Activated T-helper 2 cell treated with anti-CD3 and anti-CD28 coated beads, Interferon-gamma antibody, Interleukin-2, Interleukin-4, amounts not matched to agents 10 μg/mL and 5 μg/mL and 100 μg/mL, durations not matched to agents 14 hours and 24 hours and 36 hours (primary cell): Measurements from ENCODE around the gene NPAS3. TPM values are rescaled to one million over a fixed set of nuclear protein-coding genes. Genes with fewer than 3 reads are reported as not detected.

ENCODE experiments used
- DNase-seq: peaks from one replicate; pipeline ENCODE4 v3.0.0; 2021; ENCODE audit warnings: low spot score
- H3K27ac Mint-ChIP-seq: one replicate; pipeline ENCODE4 v1.8.0; 2021; ENCODE audit warnings: mixed read lengths
- H3K27me3 Mint-ChIP-seq: one replicate; pipeline ENCODE4 v1.8.0; 2021; ENCODE audit warnings: low read depth, mixed read lengths
- H3K36me3 Mint-ChIP-seq: one replicate; pipeline ENCODE4 v1.8.0; 2021; ENCODE audit warnings: low read depth, mixed read lengths
- H3K4me1 Mint-ChIP-seq: one replicate; pipeline ENCODE4 v1.8.0; 2021; ENCODE audit warnings: low read depth, mixed read lengths
- H3K4me3 Mint-ChIP-seq: one replicate; pipeline ENCODE4 v1.8.0; 2021; ENCODE audit warnings: low read depth, mild to moderate bottlenecking, moderate library complexity, mixed read lengths
- H3K9me3 Mint-ChIP-seq: one replicate; pipeline ENCODE4 v1.8.0; 2021; ENCODE audit warnings: mixed read lengths
- intact Hi-C: fragments of 100-400 bp; cut with micrococcal nuclease; formaldehyde crosslinking; loops from one replicate; pipeline ENCODE4 v1.15.1; 2023
- total RNA-seq: library from RNA; stranded (reverse); gene quantifications from 2 replicates; pipeline ENCODE4 v1.2.3, GENCODE V29; 2022

The NPAS3 gene
- total RNA-seq, 1 donor from 2014 or later: not detected

DNA sequence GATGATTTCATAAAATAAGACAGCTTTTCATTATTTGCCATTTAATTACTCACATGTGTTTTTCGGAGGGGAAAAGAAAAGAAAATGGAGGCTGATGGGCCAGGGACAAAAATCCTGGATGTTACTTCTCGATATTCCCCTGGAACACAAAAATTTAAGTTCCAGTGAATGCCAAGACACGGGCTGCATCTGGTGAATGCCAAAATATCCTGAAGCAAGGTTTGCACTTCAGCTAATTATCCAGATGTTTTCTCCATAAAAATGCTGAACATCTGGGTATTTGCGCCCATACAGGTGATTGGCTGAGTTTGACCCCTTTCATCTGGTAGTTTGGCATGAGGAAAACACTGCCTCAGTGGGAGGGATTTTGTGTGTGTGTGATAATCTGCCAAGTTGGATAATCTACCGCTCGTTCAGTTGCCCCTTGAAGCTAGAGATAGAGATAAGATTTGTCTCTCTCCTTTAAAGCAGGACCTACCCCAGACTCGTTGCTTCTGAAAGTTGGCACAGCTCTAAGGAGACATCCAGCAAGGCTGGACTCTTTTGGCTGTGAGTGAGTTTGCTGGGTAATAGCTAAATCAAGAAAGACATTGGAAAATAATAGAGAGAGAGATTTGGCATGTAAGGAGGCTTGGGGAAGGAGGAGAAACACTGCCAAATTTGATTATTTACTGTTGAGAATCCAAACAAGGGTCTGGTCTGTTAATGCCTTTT is 622.2 kb downstream of the NPAS3 start:
- Mint-ChIP-seq H3K36me3 (no peaks in the 10 kb centered on the region), H3K9me3 (no peaks in the 10 kb centered on the region), H3K4me1 (no peaks in the 10 kb centered on the region), H3K27ac (no peak overlapping the region), H3K27me3 (no peaks in the 10 kb centered on the region), H3K4me3 (no peak overlapping the region)
- no peak for DNase-seq
- intact Hi-C loops: no loop called here

DNA sequence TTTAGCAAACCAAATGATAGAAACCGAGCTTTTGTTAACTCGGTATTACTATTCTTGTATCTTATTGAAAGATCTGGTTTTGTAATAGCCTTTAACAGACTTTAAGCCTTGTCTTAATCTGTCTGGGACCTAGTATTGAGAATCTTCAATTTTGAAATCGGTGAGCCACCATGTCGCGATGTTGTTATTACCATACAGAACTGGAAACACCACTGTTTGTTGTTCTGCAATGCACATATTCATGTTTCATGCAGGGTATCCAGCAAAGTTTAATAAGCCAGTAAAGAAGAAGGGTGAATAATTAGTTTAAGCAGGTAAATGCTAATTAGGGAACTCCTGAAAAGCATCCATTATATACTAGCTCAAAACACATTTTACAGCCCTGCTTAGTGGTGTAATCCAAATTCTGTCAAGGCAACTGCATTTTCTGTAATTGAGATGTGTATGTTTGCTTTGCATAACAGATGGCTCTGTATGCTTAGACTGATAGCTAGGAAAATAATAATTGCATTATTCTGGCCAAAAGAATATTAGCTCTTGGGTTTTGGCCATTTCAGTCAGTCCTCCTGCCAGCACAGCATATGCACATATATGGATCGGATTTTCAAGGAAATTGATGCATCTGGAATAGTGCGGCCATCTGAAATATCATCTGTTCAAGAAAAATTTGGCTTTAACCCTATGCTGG is 623.0 kb downstream of the NPAS3 start:
- H3K4me3 Mint-ChIP-seq: no peak overlapping the region
- DNase-seq: no peak
- no peaks in the 10 kb centered on the region for H3K4me1 Mint-ChIP-seq
- H3K27me3 Mint-ChIP-seq: no peaks in the 10 kb centered on the region
- intact Hi-C loops: no loop called here
- H3K9me3 Mint-ChIP-seq: no peaks in the 10 kb centered on the region
- H3K36me3 Mint-ChIP-seq: no peaks in the 10 kb centered on the region
- H3K27ac Mint-ChIP-seq: no peak overlapping the region

DNA sequence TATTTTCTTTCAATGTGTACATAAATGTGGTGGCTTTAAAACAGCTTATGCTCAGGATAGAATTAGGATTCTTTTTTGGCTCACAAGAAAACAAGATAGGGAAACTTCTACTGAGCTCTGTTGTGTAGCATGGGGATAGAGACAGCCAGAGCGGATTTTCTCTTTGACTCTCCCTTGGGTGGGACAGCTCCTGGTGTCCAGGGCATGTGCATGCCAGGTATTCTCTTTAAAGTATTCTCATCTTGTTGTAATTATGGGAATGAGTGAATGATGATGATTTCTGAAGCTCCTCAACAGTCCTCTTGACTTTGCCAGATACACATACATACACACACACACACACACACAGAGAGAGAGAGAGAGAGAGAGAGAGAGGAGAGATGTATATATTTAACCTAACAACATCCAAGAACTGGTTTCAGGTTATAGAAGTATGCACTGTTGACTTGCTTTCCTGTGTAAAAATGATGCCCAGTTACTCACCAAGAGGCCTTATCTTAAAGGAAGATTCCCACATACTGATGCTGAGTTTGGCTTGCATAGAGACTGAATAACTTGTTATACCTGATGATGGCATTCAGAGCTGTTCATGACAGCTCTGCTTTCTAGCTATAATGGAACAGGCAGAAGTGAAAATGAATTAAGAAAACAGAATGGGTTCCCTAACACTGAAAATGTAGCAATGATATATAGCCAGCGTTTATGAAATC is 624.7 kb downstream of the NPAS3 start:
- Mint-ChIP-seq H3K27ac (no peak overlapping the region), H3K36me3 (no peaks in the 10 kb centered on the region), H3K27me3 (no peaks in the 10 kb centered on the region), H3K4me3 (no peak overlapping the region), H3K9me3 (no peaks in the 10 kb centered on the region), H3K4me1 (no peaks in the 10 kb centered on the region)
- DNase-seq: no peak
- intact Hi-C loops: no loop called here

DNA sequence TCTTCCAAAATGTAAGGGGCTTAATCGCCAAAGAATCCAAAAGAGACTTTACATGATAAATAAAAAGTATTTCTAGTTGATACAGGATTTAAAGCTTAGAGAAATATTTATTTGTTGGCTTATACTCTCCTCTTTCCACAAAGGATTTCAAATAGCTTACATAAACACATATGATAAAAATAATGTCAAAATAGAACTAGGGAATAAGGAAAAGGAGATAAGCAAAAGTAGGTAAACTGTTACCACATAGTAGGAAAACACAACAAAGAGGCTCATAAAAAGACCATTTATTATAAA is 625.2 kb downstream of the NPAS3 start:
- Mint-ChIP-seq H3K9me3 (no peaks in the 10 kb centered on the region), H3K4me3 (no peak overlapping the region), H3K4me1 (no peaks in the 10 kb centered on the region), H3K27ac (no peak overlapping the region), H3K27me3 (no peaks in the 10 kb centered on the region), H3K36me3 (no peaks in the 10 kb centered on the region)
- no peak for DNase-seq
- intact Hi-C loops: no loop called here

DNA sequence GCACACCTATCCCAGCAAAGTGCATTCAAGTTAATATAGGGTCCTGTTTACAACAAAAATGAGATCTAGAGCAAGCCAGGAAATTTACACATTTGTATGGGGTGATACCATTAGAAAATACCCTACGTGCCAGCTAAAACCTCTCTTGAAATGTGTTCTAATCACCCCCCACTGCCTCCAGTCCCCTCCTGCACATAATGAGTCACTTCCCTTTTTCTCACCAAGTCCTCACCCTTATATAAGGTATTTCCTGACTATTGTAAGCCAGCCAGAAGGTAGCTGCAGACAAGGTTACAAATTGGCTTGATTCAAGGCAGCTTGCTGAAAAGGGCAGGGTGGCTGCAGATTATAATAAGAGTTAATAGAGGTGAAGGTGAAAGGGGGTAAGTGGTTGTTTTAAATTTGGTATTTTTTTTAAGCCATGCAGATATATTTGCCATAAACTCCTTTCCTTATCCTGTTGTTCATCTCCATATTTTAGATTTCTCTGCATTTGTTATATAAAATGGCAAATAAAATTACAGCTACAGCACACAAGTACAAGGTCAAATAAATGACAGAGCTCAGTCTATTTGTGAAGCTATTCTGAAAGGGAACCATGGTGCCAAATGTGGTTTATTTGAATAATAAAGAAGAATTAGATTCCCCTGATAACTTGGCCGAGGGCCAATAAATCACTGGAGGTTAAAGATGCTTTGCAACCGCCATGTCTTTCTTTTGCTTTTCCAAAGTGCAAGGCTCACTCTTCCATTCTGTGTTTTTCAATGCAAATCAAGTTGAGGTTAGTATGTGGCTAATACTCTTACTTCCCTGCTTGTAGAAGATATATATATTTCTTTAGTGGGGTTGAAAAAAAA is 626.3 kb downstream of the NPAS3 start:
- no peaks in the 10 kb centered on the region for H3K4me1 Mint-ChIP-seq
- no peak overlapping the region for H3K27ac Mint-ChIP-seq
- no peaks in the 10 kb centered on the region for H3K9me3 Mint-ChIP-seq
- no peak for DNase-seq
- no peaks in the 10 kb centered on the region for H3K36me3 Mint-ChIP-seq
- intact Hi-C loops: no loop called here
- H3K27me3 Mint-ChIP-seq: no peaks in the 10 kb centered on the region
- H3K4me3 Mint-ChIP-seq: no peak overlapping the region

DNA sequence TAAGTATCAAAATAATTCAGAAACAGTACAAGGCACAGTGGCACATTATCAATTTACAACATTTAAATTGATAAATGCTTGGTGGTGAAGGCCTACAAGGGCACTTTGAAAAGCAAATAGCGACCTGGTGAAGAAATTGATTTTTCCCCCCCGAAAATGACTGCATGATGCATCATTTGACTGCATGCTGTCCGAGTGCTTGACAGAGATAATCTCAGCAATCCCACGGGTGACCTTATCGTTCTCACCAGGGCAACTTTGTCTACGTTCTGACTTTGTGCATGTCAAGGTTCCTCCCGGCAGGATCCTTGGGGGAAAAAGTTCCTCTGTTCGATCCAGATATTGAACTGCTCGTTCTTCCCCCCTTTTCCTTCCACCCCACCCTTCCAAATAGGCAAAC is 627.4 kb downstream of the NPAS3 start:
- intact Hi-C loops: no loop called here
- Mint-ChIP-seq H3K4me3 (no peak overlapping the region), H3K9me3 (no peaks in the 10 kb centered on the region), H3K27me3 (no peaks in the 10 kb centered on the region), H3K27ac (no peak overlapping the region), H3K36me3 (no peaks in the 10 kb centered on the region), H3K4me1 (no peaks in the 10 kb centered on the region)
- DNase-seq: no peak

DNA sequence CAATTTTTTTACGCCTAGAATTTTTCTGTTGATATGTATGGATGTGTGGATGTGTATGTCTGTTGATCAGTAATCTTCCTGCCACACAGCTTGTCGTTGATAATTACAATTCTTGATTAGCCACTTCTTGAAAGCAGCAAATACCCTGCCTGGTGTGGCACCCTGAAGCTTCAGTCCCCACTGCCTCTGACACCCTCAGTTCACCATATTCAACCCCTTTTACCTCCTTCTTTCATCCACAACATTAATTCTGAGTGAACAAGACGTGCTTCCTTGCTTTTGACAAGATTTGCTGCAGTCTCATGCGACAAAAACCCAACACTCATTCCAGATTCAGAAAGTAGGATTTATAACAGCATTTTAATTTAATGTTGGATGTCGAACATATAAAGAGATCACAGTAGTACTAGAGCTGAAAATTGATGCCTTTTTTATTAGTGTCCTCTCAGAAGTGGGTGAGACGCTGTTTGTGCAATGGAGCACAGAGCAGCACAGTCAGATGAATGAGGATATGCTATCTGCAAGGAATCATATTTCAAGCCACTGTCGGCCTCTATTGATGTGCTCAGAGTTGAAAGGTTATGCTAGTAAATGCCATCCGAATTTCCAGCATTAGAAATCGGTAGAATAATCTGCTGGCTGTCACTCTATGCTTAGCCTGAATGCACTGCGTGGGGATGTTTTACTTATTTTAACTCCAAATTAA is 628.5 kb downstream of the NPAS3 start:
- H3K27me3 Mint-ChIP-seq: no peaks in the 10 kb centered on the region
- H3K27ac Mint-ChIP-seq: no peak overlapping the region
- H3K4me3 Mint-ChIP-seq: no peak overlapping the region
- no peaks in the 10 kb centered on the region for H3K36me3 Mint-ChIP-seq
- H3K9me3 Mint-ChIP-seq: no peaks in the 10 kb centered on the region
- intact Hi-C loops: no loop called here
- DNase-seq: no peak
- H3K4me1 Mint-ChIP-seq: no peaks in the 10 kb centered on the region

DNA sequence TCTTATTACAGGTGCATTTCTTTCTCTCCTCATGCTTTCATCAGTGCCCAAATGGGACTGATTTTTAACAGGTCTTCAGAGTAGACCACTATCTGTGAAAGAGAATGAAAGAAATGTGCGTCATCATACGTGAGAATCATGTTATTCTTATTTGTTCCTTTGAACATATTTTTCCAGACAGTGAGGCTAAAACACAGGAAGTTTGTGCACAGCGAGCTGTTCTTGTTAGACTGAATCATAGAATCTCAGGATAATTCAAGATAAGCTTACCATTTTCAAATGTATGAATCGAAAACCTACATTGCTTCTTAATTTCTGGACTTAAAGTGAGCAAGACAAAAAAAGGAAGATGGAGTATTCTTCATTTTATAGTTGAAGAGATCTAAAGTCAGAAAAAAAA is 629.1 kb downstream of the NPAS3 start:
- no peaks in the 10 kb centered on the region for H3K9me3 Mint-ChIP-seq

DNA sequence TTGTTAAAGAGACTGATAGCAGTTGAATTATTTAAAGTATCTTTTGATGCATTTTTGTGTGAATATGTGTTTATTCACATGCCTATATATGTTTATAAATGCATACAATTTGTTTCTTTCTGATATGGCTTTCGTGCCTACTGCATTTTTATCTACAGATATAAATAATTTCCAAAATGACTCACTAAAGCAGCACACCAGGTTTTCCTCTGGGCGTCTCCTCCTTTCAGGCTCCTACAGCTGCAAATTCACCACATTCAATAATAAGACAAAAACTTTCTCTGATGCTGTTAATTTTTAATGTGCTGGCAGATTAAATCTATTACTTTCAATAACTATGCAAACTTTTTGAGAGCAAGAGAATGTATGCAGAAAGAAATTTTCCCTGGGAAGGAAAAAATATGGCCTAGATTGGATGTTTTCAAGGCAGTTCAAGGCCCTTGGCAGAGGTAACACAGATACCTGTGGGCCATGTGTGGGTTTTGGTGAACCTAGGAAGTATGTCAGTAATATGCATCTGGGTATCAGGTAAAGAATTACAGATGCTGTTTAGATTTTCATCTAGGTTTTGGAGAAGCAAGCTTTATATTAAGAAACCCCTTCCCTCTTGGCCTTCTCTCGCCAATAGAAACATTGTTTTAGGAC is 630.4 kb downstream of the NPAS3 start:
- peaks cover 6% of the 10 kb centered on the region for H3K9me3 Mint-ChIP-seq

More for the DNA sequence above, 629.1 kb downstream of the NPAS3 start:
- Mint-ChIP-seq H3K27ac (no peak overlapping the region), H3K36me3 (no peaks in the 10 kb centered on the region), H3K27me3 (no peaks in the 10 kb centered on the region), H3K4me3 (no peak overlapping the region), H3K4me1 (no peaks in the 10 kb centered on the region)
- intact Hi-C loops: no loop called here
- no peak for DNase-seq

DNA sequence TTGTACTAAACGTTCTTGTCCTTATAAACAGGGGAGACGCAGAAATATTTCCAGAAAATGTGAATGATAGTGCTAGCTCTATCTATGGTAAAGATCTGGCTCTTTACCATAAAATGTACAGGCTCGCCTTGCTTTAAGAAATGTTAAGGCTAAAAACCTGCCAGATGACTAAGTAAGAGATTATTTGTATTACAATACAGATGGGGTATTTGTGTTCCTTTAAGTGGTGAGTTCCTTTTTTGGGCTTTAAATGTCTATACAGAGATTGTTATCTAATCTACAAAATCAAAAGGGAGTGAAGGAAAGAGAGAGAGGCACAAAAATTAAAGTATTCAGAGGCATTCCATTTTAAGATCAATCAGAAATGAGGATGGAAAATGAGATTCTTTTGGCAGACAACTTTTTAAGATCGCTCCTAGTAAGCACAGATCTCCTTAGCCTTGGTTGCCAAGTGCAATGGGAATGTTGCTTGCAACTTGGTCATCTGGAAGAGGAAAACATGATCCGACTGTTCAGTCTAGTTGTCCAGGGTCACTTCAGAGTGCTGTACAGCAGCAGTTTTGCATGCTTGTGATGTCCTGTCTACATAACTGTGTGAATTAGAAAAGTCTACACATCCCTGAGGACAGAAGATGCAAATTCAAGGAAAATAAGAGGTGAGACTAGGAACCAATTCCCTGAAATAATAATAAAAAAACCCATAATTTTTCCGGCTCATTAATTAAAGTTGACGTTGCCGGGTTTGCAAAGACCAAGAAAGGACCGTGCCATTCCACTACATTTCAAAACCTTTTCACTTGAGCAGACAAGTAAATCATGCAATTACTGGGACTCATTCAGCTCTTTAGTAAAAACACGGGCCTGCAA is 631.4 kb downstream of the NPAS3 start:
- H3K4me3 Mint-ChIP-seq: no peak overlapping the region
- no peak overlapping the region for H3K27ac Mint-ChIP-seq

More for the DNA sequence above, 630.4 kb downstream of the NPAS3 start:
- no peak for DNase-seq
- intact Hi-C loops: no loop called here
- no peaks in the 10 kb centered on the region for H3K4me1 Mint-ChIP-seq
- no peaks in the 10 kb centered on the region for H3K36me3 Mint-ChIP-seq
- H3K27me3 Mint-ChIP-seq: no peaks in the 10 kb centered on the region
- no peak overlapping the region for H3K4me3 Mint-ChIP-seq
- no peak overlapping the region for H3K27ac Mint-ChIP-seq

DNA sequence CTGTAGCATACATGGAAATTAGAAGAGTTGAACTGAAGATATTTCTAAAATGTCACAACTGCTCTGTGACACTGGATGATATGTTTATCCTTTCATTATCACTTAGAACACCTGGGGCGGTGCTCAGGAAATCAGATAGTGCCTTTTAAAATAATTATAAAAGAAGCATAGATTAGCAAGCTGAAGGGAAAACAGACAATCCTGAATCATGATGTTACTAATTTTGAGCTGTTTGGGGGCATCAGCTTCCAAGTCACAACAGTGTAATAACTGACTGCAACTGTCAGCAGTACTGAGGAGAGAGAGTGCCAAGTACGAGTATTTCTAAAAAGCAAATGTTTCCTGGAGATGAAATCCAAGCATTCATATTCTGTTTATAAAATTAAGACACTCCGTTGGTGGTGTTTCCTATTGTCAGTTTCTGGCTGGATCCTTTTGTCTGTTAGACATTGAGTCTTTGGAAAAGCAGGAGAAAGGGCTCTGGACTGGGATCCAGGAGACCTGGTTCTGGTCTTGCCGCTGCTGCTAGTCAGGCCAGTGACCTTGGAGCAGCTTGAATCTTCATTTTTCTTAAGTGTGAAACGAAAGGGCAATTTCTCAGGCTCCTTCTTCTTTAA is 632.1 kb downstream of the NPAS3 start:
- no peak overlapping the region for H3K4me3 Mint-ChIP-seq
- intact Hi-C loops: no loop called here
- no peak overlapping the region for H3K27ac Mint-ChIP-seq
- no peak for DNase-seq
- no peaks in the 10 kb centered on the region for H3K36me3 Mint-ChIP-seq
- no peaks in the 10 kb centered on the region for H3K27me3 Mint-ChIP-seq
- no peaks in the 10 kb centered on the region for H3K4me1 Mint-ChIP-seq
- peaks cover 6% of the 10 kb centered on the region for H3K9me3 Mint-ChIP-seq

More for the DNA sequence above, 631.4 kb downstream of the NPAS3 start:
- H3K27me3 Mint-ChIP-seq: no peaks in the 10 kb centered on the region
- H3K36me3 Mint-ChIP-seq: no peaks in the 10 kb centered on the region
- DNase-seq: no peak
- peaks cover 6% of the 10 kb centered on the region for H3K9me3 Mint-ChIP-seq
- intact Hi-C loops: no loop called here
- no peaks in the 10 kb centered on the region for H3K4me1 Mint-ChIP-seq
